ENCODE results near the gene NFE2L1. TPM values are rescaled to one million over a fixed set of nuclear protein-coding genes. Genes with fewer than 3 reads are reported as not detected.
"Not testable (repeated sequence)": the region's sequence is repeated elsewhere in the genome, so short reads cannot be mapped to it uniquely, and the experiment has no call there.

NFE2L1 gene
- polyA plus RNA-seq, 2 of the 4 experiments (the other 2 are of a cell fraction): 108 to 283 TPM

- POLR2A ChIA-PET: interaction anchor here (1.2 kb wide), 1 partner anchor 23 kb away, joined by 3 read pairs; the partner anchor contains the start of gene NFE2L1
- no peak overlapping the region for H3K4me3 ChIP-seq
- no peak overlapping the region for H3K27ac ChIP-seq
- DNase-seq (ENCODE audit: low read depth in 1 of 2, low spot score in 1 of 2) (no peak), ATAC-seq (no peak), FAIRE-seq (no peak)
- CTCF ChIA-PET: interaction anchor here (1.3 to 36.2 kb wide), 6 partner anchors 9 to 521 kb away, joined by 3 to 1398 read pairs (median 25); partner anchors contain the start of genes COPZ2 and NFE2L1
- TF ChIP-seq BCL3 (IDR thresholded peaks at IDR 0.05) (no peak), MAX (IDR thresholded peaks at IDR 0.05) (no peak), MAZ (IDR thresholded peaks at IDR 0.05; ENCODE audit: borderline replicate concordance, low read depth, low read length) (no peak), CBX2 (IDR thresholded peaks at IDR 0.05; ENCODE audit: borderline replicate concordance, low read depth) (no peak), HOXA7 (CRISPR knock-in tag; IDR thresholded peaks at IDR 0.05) (no peak), HOXB13 (CRISPR knock-in tag; IDR thresholded peaks at IDR 0.05; ENCODE audit: low read depth) (no peak), SMC3 (IDR thresholded peaks at IDR 0.05) (no peak), JUN (IDR thresholded peaks at IDR 0.05) (no peak), PBX3 (IDR thresholded peaks at IDR 0.05) (no peak), POLR2AphosphoS2 (conservative IDR thresholded peaks at IDR 0.05; ENCODE audit: low read length) (no peak), HEYL (CRISPR knock-in tag; IDR thresholded peaks at IDR 0.05) (no peak), MAFK (IDR thresholded peaks at IDR 0.05; ENCODE audit: partially characterized antibody) (no peak), ZC3H11A (IDR thresholded peaks at IDR 0.05) (no peak), CBX8 (IDR thresholded peaks at IDR 0.05) (no peak), CHD4 (IDR thresholded peaks at IDR 0.05; ENCODE audit: borderline replicate concordance) (no peak), EHF (CRISPR knock-in tag; IDR thresholded peaks at IDR 0.05) (no peak), REST (IDR thresholded peaks at IDR 0.05) (no peak), RCOR1 (IDR thresholded peaks at IDR 0.05; ENCODE audit: low read depth, low read length) (no peak), HOXB5 (CRISPR knock-in tag; IDR thresholded peaks at IDR 0.05) (no peak)
- H3K9me3 ChIP-seq: no peaks in the 10 kb centered on the region
- no peaks in the 10 kb centered on the region for H3K4me1 ChIP-seq
- H3K4me2 ChIP-seq: no peak overlapping the region
- WGBS (ENCODE audit: missing lambda C conversion rate): 65% methylated on average over 2 of the region's 2 CpGs
Measured at GRCh38 chr17:48071654-48072053, 23.5 kb downstream of the NFE2L1 start.

- not testable (repeated sequence) for H3K4me3 ChIP-seq; H3K4me2 ChIP-seq; FAIRE-seq; ATAC-seq; H3K9me3 ChIP-seq; H3K4me1 ChIP-seq; H3K27ac ChIP-seq; DNase-seq (ENCODE audit: low read depth in 1 of 2, low spot score in 1 of 2)
- 90% methylated on average over 9 of the region's 9 CpGs for WGBS (ENCODE audit: missing lambda C conversion rate)
- POLR2A ChIA-PET: interaction anchor here (1.2 kb wide), 1 partner anchor 25 kb away, joined by 3 read pairs; the partner anchor contains the start of gene NFE2L1
- CTCF ChIA-PET: interaction anchor here (0.7 to 36.2 kb wide), 9 partner anchors 8 to 520 kb away, joined by 3 to 1398 read pairs (median 7); partner anchors contain the start of genes COPZ2 and NFE2L1
Measured at GRCh38 chr17:48072811-48073210, 24.7 kb downstream of the NFE2L1 start.

GRCh38 chr17:48073566-48074094 is 25.5 kb downstream of the NFE2L1 start:
- POLR2A ChIA-PET: interaction anchor here (0.8 to 1.7 kb wide), 2 partner anchors 26 to 47 kb away, joined by 6 to 7 read pairs; partner anchors contain the start of gene NFE2L1
- 94% methylated on average over 5 of the region's 5 CpGs for WGBS (ENCODE audit: missing lambda C conversion rate)
- H3K4me2 ChIP-seq: not testable (repeated sequence)

More at GRCh38 chr17:48073566-48074094, 25.5 kb downstream of the NFE2L1 start:
- ATAC-seq; H3K4me1 ChIP-seq; DNase-seq (ENCODE audit: low read depth in 1 of 2, low spot score in 1 of 2); FAIRE-seq; H3K9me3 ChIP-seq; H3K4me3 ChIP-seq; H3K27ac ChIP-seq: not testable (repeated sequence)
- CTCF ChIA-PET: interaction anchor here (0.5 to 36.2 kb wide), 14 partner anchors 10 to 805 kb away, joined by 3 to 1398 read pairs (median 6); partner anchors contain the start of genes COPZ2 and NFE2L1

Measured in A549 (cell line).